Measurements from ENCODE around the gene ATAD3B. TPM values are rescaled to one million over a fixed set of nuclear protein-coding genes. Genes with fewer than 3 reads are reported as not detected.
A peak's percentile ranks its signal among the peaks of the same experiment; 100 is the strongest.

Gene ATAD3B
- total and polyA plus RNA-seq, 2 of the 13 experiments (the other 11 are each of a cell fraction or from before 2014, with no cell fraction given) = 9.6 to 31.1 TPM

DNA sequence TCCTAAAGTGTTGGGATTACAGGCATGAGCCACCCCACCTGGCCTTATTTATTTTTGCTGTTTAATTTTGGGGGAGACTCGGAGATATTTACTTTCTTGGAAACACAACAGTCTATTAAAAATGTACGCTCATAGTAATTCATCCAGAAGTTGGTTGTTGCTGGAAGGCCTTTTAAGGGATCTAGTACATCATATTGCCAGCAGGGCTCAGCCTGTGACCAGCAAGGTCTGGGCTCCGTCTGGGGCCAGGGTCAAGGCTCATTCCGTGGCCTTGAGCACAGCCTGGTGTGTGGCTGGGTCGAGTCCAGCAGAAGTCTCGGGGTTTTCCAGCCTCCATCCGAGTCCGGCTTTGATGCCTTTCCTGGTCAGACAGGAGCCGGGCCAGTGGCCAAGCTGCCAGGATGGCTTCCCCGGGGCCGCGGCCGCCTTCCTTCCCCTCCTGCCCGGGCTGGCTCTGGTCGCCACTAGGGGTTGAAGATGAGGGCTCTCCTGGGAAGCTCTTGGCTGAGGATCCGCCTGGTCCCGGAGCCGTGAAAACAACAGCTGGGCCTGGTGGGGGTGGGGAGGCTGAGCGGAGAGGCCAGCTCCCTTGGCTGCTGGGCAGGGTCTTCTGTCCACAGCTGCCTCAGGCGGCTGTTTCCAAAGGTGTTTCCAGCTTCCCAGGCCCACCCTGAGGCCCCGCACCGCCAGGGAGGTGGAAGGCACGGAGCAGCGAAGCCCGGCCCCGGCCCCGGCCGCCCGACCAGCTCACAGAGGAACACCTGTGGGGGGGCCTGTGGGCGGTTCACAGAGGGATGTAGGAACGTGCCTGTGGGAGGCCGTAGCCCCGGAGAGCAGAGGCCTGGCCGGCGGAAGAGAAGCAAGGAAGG, 41.2 kb upstream of the ATAD3B start (continued):
- TF ChIP-seq, protein P1, sequence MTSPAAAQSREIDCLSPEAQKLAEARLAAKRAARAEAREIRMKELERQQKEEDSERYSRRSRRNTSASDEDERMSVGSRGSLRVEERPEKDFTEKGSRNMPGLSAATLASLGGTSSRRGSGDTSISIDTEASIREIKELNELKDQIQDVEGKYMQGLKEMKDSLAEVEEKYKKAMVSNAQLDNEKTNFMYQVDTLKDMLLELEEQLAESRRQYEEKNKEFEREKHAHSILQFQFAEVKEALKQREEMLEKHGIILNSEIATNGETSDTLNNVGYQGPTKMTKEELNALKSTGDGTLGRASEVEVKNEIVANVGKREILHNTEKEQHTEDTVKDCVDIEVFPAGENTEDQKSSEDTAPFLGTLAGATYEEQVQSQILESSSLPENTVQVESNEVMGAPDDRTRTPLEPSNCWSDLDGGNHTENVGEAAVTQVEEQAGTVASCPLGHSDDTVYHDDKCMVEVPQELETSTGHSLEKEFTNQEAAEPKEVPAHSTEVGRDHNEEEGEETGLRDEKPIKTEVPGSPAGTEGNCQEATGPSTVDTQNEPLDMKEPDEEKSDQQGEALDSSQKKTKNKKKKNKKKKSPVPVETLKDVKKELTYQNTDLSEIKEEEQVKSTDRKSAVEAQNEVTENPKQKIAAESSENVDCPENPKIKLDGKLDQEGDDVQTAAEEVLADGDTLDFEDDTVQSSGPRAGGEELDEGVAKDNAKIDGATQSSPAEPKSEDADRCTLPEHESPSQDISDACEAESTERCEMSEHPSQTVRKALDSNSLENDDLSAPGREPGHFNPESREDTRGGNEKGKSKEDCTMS (CRISPR knock-in tag; conservative IDR thresholded peaks at IDR 0.05) = no peak
- no peak for TF ChIP-seq EHMT2 (IDR thresholded peaks at IDR 0.05; ENCODE audit: borderline replicate concordance, low read depth, low read length)
- TF ChIP-seq GATAD2A (CRISPR knock-in tag; IDR thresholded peaks at IDR 0.05) = no peak; the same call in 1 of the 2 replicates
- TF ChIP-seq ZNF235 (CRISPR knock-in tag; IDR thresholded peaks at IDR 0.05; ENCODE audit: borderline replicate concordance) = no peak
- TF ChIP-seq ZNF766 (CRISPR knock-in tag; IDR thresholded peaks at IDR 0.05; ENCODE audit: borderline replicate concordance) = no peak
- TF ChIP-seq, protein P2, sequence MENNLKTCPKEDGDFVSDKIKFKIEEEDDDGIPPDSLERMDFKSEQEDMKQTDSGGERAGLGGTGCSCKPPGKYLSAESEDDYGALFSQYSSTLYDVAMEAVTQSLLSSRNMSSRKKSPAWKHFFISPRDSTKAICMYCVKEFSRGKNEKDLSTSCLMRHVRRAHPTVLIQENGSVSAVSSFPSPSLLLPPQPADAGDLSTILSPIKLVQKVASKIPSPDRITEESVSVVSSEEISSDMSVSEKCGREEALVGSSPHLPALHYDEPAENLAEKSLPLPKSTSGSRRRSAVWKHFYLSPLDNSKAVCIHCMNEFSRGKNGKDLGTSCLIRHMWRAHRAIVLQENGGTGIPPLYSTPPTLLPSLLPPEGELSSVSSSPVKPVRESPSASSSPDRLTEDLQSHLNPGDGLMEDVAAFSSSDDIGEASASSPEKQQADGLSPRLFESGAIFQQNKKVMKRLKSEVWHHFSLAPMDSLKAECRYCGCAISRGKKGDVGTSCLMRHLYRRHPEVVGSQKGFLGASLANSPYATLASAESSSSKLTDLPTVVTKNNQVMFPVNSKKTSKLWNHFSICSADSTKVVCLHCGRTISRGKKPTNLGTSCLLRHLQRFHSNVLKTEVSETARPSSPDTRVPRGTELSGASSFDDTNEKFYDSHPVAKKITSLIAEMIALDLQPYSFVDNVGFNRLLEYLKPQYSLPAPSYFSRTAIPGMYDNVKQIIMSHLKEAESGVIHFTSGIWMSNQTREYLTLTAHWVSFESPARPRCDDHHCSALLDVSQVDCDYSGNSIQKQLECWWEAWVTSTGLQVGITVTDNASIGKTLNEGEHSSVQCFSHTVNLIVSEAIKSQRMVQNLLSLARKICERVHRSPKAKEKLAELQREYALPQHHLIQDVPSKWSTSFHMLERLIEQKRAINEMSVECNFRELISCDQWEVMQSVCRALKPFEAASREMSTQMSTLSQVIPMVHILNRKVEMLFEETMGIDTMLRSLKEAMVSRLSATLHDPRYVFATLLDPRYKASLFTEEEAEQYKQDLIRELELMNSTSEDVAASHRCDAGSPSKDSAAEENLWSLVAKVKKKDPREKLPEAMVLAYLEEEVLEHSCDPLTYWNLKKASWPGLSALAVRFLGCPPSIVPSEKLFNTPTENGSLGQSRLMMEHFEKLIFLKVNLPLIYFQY (CRISPR knock-in tag; IDR thresholded peaks at IDR 0.05; ENCODE audit: borderline replicate concordance) = 0 out of 2 replicates have a peak, but pooled peaks have one; percentile 26
- TF ChIP-seq ZNF563 (CRISPR knock-in tag; IDR thresholded peaks at IDR 0.05) = 0 out of 2 replicates have a peak, but pooled peaks have one; percentile 17
- no peak for TF ChIP-seq ZNF335 (CRISPR knock-in tag; IDR thresholded peaks at IDR 0.05)
- TF ChIP-seq ZFP82 (CRISPR knock-in tag; IDR thresholded peaks at IDR 0.05; ENCODE audit: borderline replicate concordance) = no peak
- TF ChIP-seq, protein P3, sequence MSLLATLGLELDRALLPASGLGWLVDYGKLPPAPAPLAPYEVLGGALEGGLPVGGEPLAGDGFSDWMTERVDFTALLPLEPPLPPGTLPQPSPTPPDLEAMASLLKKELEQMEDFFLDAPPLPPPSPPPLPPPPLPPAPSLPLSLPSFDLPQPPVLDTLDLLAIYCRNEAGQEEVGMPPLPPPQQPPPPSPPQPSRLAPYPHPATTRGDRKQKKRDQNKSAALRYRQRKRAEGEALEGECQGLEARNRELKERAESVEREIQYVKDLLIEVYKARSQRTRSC (CRISPR knock-in tag; IDR thresholded peaks at IDR 0.05; ENCODE audit: low read depth) = no peak
- TF ChIP-seq, protein P4, sequence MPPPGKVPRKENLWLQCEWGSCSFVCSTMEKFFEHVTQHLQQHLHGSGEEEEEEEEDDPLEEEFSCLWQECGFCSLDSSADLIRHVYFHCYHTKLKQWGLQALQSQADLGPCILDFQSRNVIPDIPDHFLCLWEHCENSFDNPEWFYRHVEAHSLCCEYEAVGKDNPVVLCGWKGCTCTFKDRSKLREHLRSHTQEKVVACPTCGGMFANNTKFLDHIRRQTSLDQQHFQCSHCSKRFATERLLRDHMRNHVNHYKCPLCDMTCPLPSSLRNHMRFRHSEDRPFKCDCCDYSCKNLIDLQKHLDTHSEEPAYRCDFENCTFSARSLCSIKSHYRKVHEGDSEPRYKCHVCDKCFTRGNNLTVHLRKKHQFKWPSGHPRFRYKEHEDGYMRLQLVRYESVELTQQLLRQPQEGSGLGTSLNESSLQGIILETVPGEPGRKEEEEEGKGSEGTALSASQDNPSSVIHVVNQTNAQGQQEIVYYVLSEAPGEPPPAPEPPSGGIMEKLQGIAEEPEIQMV (CRISPR knock-in tag; IDR thresholded peaks at IDR 0.05; ENCODE audit: low read depth) = 0 out of 2 replicates have a peak, but pooled peaks have one; percentile 30
- no peak for TF ChIP-seq ZNF468 (CRISPR knock-in tag; IDR thresholded peaks at IDR 0.05)
- TF ChIP-seq ZFY (CRISPR knock-in tag; IDR thresholded peaks at IDR 0.05) = peak; percentile 79
- no peak for TF ChIP-seq SALL2 (CRISPR knock-in tag; IDR thresholded peaks at IDR 0.05)
- TF ChIP-seq, protein P5, sequence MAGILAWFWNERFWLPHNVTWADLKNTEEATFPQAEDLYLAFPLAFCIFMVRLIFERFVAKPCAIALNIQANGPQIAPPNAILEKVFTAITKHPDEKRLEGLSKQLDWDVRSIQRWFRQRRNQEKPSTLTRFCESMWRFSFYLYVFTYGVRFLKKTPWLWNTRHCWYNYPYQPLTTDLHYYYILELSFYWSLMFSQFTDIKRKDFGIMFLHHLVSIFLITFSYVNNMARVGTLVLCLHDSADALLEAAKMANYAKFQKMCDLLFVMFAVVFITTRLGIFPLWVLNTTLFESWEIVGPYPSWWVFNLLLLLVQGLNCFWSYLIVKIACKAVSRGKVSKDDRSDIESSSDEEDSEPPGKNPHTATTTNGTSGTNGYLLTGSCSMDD (CRISPR knock-in tag; IDR thresholded peaks at IDR 0.05) = no peak
- TF ChIP-seq, protein P6, sequence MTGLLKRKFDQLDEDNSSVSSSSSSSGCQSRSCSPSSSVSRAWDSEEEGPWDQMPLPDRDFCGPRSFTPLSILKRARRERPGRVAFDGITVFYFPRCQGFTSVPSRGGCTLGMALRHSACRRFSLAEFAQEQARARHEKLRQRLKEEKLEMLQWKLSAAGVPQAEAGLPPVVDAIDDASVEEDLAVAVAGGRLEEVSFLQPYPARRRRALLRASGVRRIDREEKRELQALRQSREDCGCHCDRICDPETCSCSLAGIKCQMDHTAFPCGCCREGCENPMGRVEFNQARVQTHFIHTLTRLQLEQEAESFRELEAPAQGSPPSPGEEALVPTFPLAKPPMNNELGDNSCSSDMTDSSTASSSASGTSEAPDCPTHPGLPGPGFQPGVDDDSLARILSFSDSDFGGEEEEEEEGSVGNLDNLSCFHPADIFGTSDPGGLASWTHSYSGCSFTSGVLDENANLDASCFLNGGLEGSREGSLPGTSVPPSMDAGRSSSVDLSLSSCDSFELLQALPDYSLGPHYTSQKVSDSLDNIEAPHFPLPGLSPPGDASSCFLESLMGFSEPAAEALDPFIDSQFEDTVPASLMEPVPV (CRISPR knock-in tag; IDR thresholded peaks at IDR 0.05) = peak; percentile 33; the same call in 1 of the 2 replicates
